ENCODE results near the gene ZNF772.

DNA sequence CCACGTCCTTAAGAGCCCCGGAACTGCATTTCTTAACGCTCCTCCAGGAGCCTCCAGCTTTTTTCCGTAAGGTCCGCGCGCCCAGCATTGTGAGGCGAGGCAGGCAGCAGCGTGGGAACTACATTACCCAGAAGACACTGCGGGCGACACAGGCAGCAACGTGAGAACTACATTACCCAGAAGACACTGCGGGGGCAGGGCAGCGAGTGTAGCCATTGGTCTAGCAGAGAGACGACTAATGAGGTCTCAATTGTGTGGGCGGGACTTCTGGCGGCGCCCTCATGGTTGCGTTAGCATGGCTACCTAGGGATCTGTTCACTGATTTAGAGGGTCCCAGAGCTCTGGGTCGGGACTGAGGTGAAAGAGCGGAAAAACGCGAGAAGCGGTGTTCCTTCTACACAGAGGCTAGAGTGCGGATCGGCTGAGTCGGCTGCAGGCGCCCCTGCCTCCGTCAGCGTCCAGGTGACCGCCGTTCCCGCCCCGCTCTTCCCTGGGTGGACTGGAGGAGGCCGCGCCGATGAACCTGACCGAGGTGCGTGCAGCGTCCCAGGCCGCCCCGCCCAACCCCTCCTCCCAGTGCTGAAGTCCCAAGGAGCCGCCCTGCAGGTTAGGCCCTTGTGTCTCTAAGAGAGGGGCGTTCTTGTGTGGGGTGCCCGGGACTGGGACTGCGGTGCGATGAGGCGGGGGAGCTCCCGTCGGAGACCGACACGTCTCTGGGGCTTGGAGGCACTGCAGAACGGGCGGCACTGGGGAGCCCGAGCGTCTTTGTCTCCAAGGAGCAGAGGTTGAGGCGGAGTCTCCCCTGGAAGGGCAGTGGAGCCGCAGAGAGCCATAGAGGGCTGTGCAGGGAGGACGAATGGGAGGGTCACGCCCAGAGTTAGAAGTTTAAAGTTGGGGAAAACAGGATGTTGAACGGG, 42.0 kb downstream of the ZNF772 start, which contains the start of gene ZNF749:
- TF ChIP-seq POLR2AphosphoS5 (IDR thresholded peaks at IDR 0.05) (peak; percentile 22), POLR2A (IDR thresholded peaks at IDR 0.05) (peak in 1 of 2 donors; percentile 8), EP300 (IDR thresholded peaks at IDR 0.05) (no peak)
- TF ChIP-seq, protein P1, sequence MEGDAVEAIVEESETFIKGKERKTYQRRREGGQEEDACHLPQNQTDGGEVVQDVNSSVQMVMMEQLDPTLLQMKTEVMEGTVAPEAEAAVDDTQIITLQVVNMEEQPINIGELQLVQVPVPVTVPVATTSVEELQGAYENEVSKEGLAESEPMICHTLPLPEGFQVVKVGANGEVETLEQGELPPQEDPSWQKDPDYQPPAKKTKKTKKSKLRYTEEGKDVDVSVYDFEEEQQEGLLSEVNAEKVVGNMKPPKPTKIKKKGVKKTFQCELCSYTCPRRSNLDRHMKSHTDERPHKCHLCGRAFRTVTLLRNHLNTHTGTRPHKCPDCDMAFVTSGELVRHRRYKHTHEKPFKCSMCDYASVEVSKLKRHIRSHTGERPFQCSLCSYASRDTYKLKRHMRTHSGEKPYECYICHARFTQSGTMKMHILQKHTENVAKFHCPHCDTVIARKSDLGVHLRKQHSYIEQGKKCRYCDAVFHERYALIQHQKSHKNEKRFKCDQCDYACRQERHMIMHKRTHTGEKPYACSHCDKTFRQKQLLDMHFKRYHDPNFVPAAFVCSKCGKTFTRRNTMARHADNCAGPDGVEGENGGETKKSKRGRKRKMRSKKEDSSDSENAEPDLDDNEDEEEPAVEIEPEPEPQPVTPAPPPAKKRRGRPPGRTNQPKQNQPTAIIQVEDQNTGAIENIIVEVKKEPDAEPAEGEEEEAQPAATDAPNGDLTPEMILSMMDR (IDR thresholded peaks at IDR 0.05) = no peak

Data from gastroesophageal sphincter (tissue), 3 donors.